Measurements from ENCODE around the gene PABPC1L.

PABPC1L gene

DNA sequence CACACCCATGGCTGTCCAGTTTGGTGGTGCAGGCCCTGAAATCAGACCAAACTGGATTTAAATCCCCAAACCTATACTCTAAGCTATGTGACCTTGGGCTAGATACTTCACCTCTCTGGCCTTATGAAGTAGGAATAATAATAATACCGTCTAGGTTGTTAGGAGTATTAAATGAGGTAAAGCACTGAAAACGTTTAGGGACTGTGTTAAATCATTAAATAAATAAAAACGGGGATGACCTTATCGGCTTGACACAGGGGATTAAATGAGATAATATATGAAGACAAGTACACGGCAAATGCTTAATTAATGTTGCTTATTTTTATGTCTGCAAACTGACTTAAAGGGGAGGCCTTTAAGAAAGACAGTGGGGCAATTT is 55.8 kb downstream of the PABPC1L start:
- no peak for DNase-seq (ENCODE audit: low spot score)
- peaks cover 6% of the 10 kb centered on the region in 2 donors for H3K4me1 ChIP-seq (ENCODE audit: control insufficient read depth in 2 of 2, insufficient read depth in 1 of 2, low read depth in 1 of 2, low read length in 2 of 2)
- no peak overlapping the region for H3K18ac ChIP-seq (ENCODE audit: low read length)
- H3K14ac ChIP-seq (ENCODE audit: low read length) = no peak overlapping the region
- H4K8ac ChIP-seq (ENCODE audit: low read depth, low read length) = no peak overlapping the region
- WGBS, 2 donors (ENCODE audit: extremely low coverage in 2 of 2, insufficient read length in 2 of 2, insufficient replicate concordance in 1 of 2) = no CpG with 5 or more reads among the region's 5 CpGs
- no peaks in the 10 kb centered on the region for H3K27me3 ChIP-seq (ENCODE audit: control insufficient read depth in 3 of 3, insufficient read depth in 3 of 3, low read depth in 1 of 3, low read length in 3 of 3)
- H3K27ac ChIP-seq (replicated peaks; ENCODE audit: low read length) = no peak overlapping the region
- no peak overlapping the region for H3K23ac ChIP-seq (ENCODE audit: low read depth, low read length, poor library complexity)
- H3K4me2 ChIP-seq (ENCODE audit: insufficient read depth, low read length, poor library complexity, severe bottlenecking) = peak overlapping the region; percentile 88
- no peak overlapping the region for H2BK15ac ChIP-seq (ENCODE audit: low read length)
- H3K4ac ChIP-seq (ENCODE audit: low read length) = no peak overlapping the region
- no peak overlapping the region for H2BK5ac ChIP-seq (ENCODE audit: low read length)
- H3K4me3 ChIP-seq (ENCODE audit: low read length in 2 of 2) = peak overlapping the region; percentile 90 to 93
- H3K9ac ChIP-seq (ENCODE audit: low read depth, low read length, poor library complexity) = no peak overlapping the region
- H3K36me3 ChIP-seq (replicated peaks in 1 of 2; ENCODE audit: control insufficient read depth in 2 of 2, insufficient read depth in 2 of 2, low read length in 2 of 2) = peaks cover 0 to 2% of the 10 kb centered on the region in 2 donors
- peaks cover 1% of the 10 kb centered on the region for H3K79me1 ChIP-seq (ENCODE audit: low read depth, low read length)
- H2BK120ac ChIP-seq (ENCODE audit: low read depth, low read length) = no peak overlapping the region
- H2AFZ ChIP-seq (ENCODE audit: low read length) = peak overlapping the region; percentile 92
- H2AK5ac ChIP-seq (ENCODE audit: low read depth, low read length) = no peak overlapping the region
- no peak overlapping the region for H4K91ac ChIP-seq (ENCODE audit: low read depth, low read length, poor library complexity)
- no peak overlapping the region for H2BK12ac ChIP-seq (ENCODE audit: low read length)
- no peaks in the 10 kb centered on the region for H3K9me3 ChIP-seq (replicated peaks in 1 of 2; ENCODE audit: control insufficient read depth in 2 of 2, insufficient read depth in 1 of 2, low read depth in 1 of 2, low read length in 2 of 2)

DNA sequence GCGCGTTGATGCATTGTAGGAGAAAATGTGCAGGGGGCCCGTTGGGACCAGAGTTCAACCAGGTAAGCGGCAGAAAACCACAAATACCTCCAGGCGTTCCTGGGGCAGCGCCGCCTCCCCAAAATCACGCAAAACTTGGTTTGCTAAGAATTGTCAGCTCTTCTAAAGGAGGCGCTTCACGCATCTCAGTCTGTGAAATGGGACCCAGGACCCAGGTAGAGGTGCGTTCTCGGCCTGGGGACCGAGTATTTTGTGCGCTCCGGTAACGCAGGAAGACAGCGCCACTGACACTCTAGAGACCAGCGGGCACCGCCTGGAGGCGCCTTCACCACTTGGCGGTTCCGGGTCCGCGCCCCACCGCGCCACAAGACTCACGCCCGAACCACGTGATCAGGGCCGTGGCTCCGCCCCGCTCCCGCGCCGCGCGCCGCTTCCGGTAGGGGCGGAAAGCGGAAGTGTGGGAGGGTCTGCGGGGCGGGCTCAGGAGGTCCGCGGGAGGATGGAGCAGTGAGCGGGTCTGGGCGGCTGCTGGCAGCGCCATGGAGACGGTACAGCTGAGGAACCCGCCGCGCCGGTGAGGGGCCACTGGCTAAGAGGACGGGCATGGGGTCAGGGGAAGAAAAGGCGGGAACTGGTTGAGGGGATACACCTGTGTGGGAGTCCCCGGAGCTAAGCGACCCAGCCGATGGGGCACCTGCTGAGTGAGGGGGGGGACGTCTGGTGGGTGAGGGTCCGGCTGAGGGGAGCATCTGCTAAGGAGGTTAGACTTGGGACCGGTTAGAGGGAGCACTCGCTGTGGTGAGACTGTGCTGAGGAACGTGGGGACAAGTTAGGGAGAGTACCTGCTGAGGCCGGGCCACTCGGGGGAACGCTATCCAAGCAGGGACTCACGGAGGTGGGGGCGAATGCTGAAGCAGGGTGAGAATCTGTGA is 56.4 kb downstream of the PABPC1L start, which contains the start of gene STK4:
Gene STK4 (plus strand): TSS at position 483 of the 932 bp plus-strand sequence. CDS start 57 bp downstream, at position 540.
- no peak within 1 kb of the TSS for H3K4ac ChIP-seq (ENCODE audit: low read length)
- peak within 1 kb of the TSS; percentile 90 to 97 for H3K4me3 ChIP-seq (ENCODE audit: low read length in 2 of 2)
- H3K14ac ChIP-seq (ENCODE audit: low read length) = no peak within 1 kb of the TSS
- no peak within 1 kb of the TSS for H2BK12ac ChIP-seq (ENCODE audit: low read length)
- peak within 1 kb of the TSS; percentile 98 for H3K9ac ChIP-seq (ENCODE audit: low read depth, low read length, poor library complexity)
- H4K91ac ChIP-seq (ENCODE audit: low read depth, low read length, poor library complexity) = no peak within 1 kb of the TSS
- H2AFZ ChIP-seq (ENCODE audit: low read length) = peak within 1 kb of the TSS; percentile 92
- H3K36me3 ChIP-seq (replicated peaks in 1 of 2; ENCODE audit: control insufficient read depth in 2 of 2, insufficient read depth in 2 of 2, low read length in 2 of 2) = peaks cover 0 to 2% of the 10 kb centered on the region in 2 donors
- DNase-seq (ENCODE audit: low spot score) = peak; percentile 91
- peak within 1 kb of the TSS; percentile 73 for H3K18ac ChIP-seq (ENCODE audit: low read length)
- H3K79me1 ChIP-seq (ENCODE audit: low read depth, low read length) = peaks cover 1% of the 10 kb centered on the region
- no peaks in the 10 kb centered on the region for H3K27me3 ChIP-seq (ENCODE audit: control insufficient read depth in 3 of 3, insufficient read depth in 3 of 3, low read depth in 1 of 3, low read length in 3 of 3)
- peak within 1 kb of the TSS; percentile 38 for H3K23ac ChIP-seq (ENCODE audit: low read depth, low read length, poor library complexity)
- H2BK5ac ChIP-seq (ENCODE audit: low read length) = peak within 1 kb of the TSS; percentile 85
- WGBS, 2 donors (ENCODE audit: extremely low coverage in 2 of 2, insufficient read length in 2 of 2, insufficient replicate concordance in 1 of 2) = no CpG with 5 or more reads among the region's 68 CpGs
- no peaks in the 10 kb centered on the region for H3K9me3 ChIP-seq (replicated peaks in 1 of 2; ENCODE audit: control insufficient read depth in 2 of 2, insufficient read depth in 1 of 2, low read depth in 1 of 2, low read length in 2 of 2)
- H2AK5ac ChIP-seq (ENCODE audit: low read depth, low read length) = no peak within 1 kb of the TSS
- no peak within 1 kb of the TSS for H2BK15ac ChIP-seq (ENCODE audit: low read length)
- H3K27ac ChIP-seq (replicated peaks; ENCODE audit: low read length) = peak within 1 kb of the TSS; percentile 64
- H3K4me2 ChIP-seq (ENCODE audit: insufficient read depth, low read length, poor library complexity, severe bottlenecking) = peak within 1 kb of the TSS; percentile 88
- H4K8ac ChIP-seq (ENCODE audit: low read depth, low read length) = peak within 1 kb of the TSS; percentile 88
- no peak within 1 kb of the TSS for H2BK120ac ChIP-seq (ENCODE audit: low read depth, low read length)
- peaks cover 6% of the 10 kb centered on the region in 2 donors for H3K4me1 ChIP-seq (ENCODE audit: control insufficient read depth in 2 of 2, insufficient read depth in 1 of 2, low read depth in 1 of 2, low read length in 2 of 2)

DNA sequence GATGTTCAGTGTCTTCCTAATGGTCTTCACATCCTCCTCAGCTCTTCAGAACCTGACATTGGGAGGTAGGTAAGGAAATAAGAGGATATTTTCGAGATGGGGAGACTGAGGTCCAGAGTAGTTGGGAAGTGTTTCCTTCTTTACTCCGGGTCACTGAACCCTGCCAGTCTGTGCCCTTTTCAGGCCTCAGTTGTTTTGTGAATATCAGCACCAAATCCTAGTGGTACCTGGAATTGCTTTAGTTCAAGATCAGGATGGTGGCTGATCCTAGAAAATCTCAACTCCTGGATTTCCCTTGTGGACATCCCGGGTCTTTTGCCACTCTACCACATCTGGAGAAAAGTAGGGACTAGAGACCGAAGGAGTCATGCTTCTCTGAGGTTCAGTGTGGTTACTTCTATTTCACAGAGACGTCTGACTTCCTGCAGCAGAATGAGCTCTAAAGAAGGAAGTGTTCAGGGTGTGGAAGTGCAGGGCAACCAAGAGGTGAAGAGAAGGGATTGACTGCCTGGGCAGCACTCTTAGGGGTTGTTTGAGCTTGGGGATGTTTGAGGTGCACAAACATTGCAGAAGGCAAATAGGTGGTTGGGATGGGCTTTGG is 57.4 kb downstream of the PABPC1L start:
- Histone ChIP-seq H2BK5ac (ENCODE audit: low read length) (no peak overlapping the region), H3K23ac (ENCODE audit: low read depth, low read length, poor library complexity) (no peak overlapping the region), H3K4ac (ENCODE audit: low read length) (no peak overlapping the region), H2BK15ac (ENCODE audit: low read length) (no peak overlapping the region), H3K14ac (ENCODE audit: low read length) (no peak overlapping the region), H2BK12ac (ENCODE audit: low read length) (no peak overlapping the region), H3K9me3 (replicated peaks in 1 of 2; ENCODE audit: control insufficient read depth in 2 of 2, insufficient read depth in 1 of 2, low read depth in 1 of 2, low read length in 2 of 2) (no peaks in the 10 kb centered on the region), H3K9ac (ENCODE audit: low read depth, low read length, poor library complexity) (peak overlapping the region; percentile 98), H3K4me1 (ENCODE audit: control insufficient read depth in 2 of 2, insufficient read depth in 1 of 2, low read depth in 1 of 2, low read length in 2 of 2) (peaks cover 6% of the 10 kb centered on the region in 2 donors), H4K91ac (ENCODE audit: low read depth, low read length, poor library complexity) (no peak overlapping the region), H2AK5ac (ENCODE audit: low read depth, low read length) (no peak overlapping the region), H4K8ac (ENCODE audit: low read depth, low read length) (no peak overlapping the region), H3K27ac (replicated peaks; ENCODE audit: low read length) (no peak overlapping the region), H3K36me3 (replicated peaks in 1 of 2; ENCODE audit: control insufficient read depth in 2 of 2, insufficient read depth in 2 of 2, low read length in 2 of 2) (peaks cover 0 to 9% of the 10 kb centered on the region in 2 donors), H3K4me2 (ENCODE audit: insufficient read depth, low read length, poor library complexity, severe bottlenecking) (peak overlapping the region; percentile 70), H3K4me3 (ENCODE audit: low read length in 2 of 2) (peak overlapping the region; percentile 90 to 97), H3K27me3 (ENCODE audit: control insufficient read depth in 3 of 3, insufficient read depth in 3 of 3, low read depth in 1 of 3, low read length in 3 of 3) (no peaks in the 10 kb centered on the region), H2AFZ (ENCODE audit: low read length) (no peak overlapping the region), H3K18ac (ENCODE audit: low read length) (no peak overlapping the region), H2BK120ac (ENCODE audit: low read depth, low read length) (no peak overlapping the region), H3K79me1 (ENCODE audit: low read depth, low read length) (peaks cover 1% of the 10 kb centered on the region)
- no CpG with 5 or more reads among the region's 5 CpGs for WGBS, 2 donors (ENCODE audit: extremely low coverage in 2 of 2, insufficient read length in 2 of 2, insufficient replicate concordance in 1 of 2)
- no peak for DNase-seq (ENCODE audit: low spot score)

DNA sequence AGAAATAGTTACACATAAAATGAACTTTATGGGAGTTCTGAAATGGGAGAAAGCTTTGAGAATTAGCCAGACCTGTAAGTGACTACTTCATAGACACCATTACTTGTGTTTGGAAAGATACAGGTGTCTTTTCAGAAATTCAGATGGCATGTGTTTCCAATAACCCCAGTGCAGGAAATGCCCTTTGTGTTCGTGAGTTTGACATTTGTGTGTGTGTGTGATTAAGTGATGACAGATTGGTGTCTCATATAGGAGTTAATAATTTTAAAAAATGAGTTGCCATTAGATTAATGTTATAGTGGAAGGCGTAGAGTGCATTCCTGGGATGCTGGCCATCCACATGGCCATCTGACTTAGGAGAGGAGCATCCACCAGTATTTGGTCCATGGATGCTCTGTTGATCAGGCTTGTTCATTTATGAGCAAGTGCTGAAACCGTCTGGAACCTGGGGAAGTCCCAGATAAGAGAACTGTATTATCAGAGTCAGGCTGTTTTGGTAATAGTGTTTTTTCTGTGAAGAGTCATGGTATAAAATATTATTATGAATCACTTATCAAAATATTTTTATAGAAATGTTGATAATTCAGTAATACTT is 59.5 kb downstream of the PABPC1L start:
- Histone ChIP-seq H3K4me3 (ENCODE audit: low read length in 2 of 2) (no peak overlapping the region), H3K79me1 (ENCODE audit: low read depth, low read length) (peaks cover 1% of the 10 kb centered on the region), H3K27me3 (ENCODE audit: control insufficient read depth in 3 of 3, insufficient read depth in 3 of 3, low read depth in 1 of 3, low read length in 3 of 3) (no peaks in the 10 kb centered on the region), H4K91ac (ENCODE audit: low read depth, low read length, poor library complexity) (no peak overlapping the region), H2BK12ac (ENCODE audit: low read length) (no peak overlapping the region), H3K27ac (replicated peaks; ENCODE audit: low read length) (no peak overlapping the region), H2BK15ac (ENCODE audit: low read length) (no peak overlapping the region), H2BK5ac (ENCODE audit: low read length) (no peak overlapping the region), H3K36me3 (replicated peaks in 1 of 2; ENCODE audit: control insufficient read depth in 2 of 2, insufficient read depth in 2 of 2, low read length in 2 of 2) (peaks cover 0 to 30% of the 10 kb centered on the region in 2 donors), H3K4me2 (ENCODE audit: insufficient read depth, low read length, poor library complexity, severe bottlenecking) (no peak overlapping the region), H3K4me1 (ENCODE audit: control insufficient read depth in 2 of 2, insufficient read depth in 1 of 2, low read depth in 1 of 2, low read length in 2 of 2) (peaks cover 4 to 6% of the 10 kb centered on the region in 2 donors), H3K23ac (ENCODE audit: low read depth, low read length, poor library complexity) (no peak overlapping the region), H3K9ac (ENCODE audit: low read depth, low read length, poor library complexity) (no peak overlapping the region), H2BK120ac (ENCODE audit: low read depth, low read length) (no peak overlapping the region), H3K14ac (ENCODE audit: low read length) (no peak overlapping the region), H2AFZ (ENCODE audit: low read length) (no peak overlapping the region), H4K8ac (ENCODE audit: low read depth, low read length) (no peak overlapping the region), H3K4ac (ENCODE audit: low read length) (no peak overlapping the region), H2AK5ac (ENCODE audit: low read depth, low read length) (no peak overlapping the region), H3K9me3 (replicated peaks in 1 of 2; ENCODE audit: control insufficient read depth in 2 of 2, insufficient read depth in 1 of 2, low read depth in 1 of 2, low read length in 2 of 2) (no peaks in the 10 kb centered on the region), H3K18ac (ENCODE audit: low read length) (no peak overlapping the region)
- no CpG with 5 or more reads among the region's 3 CpGs for WGBS, 2 donors (ENCODE audit: extremely low coverage in 2 of 2, insufficient read length in 2 of 2, insufficient replicate concordance in 1 of 2)
- no peak for DNase-seq (ENCODE audit: low spot score)
